Suprapubic skin (tissue), 4 donors: Measurements from ENCODE around the gene CTSD. TPM values are rescaled to one million over a fixed set of nuclear protein-coding genes. Genes with fewer than 3 reads are reported as not detected.

Experiments used
- DNase-seq, 2 donors: peaks; one replicate each; pipeline ENCODE4 v3.0.0-alpha.2; 2019; ENCODE audit warnings: low spot score in 2 of 2
- H3K27ac ChIP-seq: fragments of 200-600 bp; sonication (generic); one replicate; pipeline ENCODE4 v1.5.1; 2019
- H3K27me3 ChIP-seq: fragments of 200-600 bp; sonication (generic); one replicate; pipeline ENCODE4 v1.5.1; 2019
- H3K36me3 ChIP-seq: fragments of 200-600 bp; sonication (generic); one replicate; pipeline ENCODE4 v1.5.1; 2019
- H3K4me1 ChIP-seq: fragments of 200-600 bp; sonication (generic); one replicate; pipeline ENCODE4 v1.5.1; 2019
- H3K4me3 ChIP-seq: fragments of 200-600 bp; sonication (generic); one replicate; pipeline ENCODE4 v1.5.1; 2019; ENCODE audit warnings: mild to moderate bottlenecking
- H3K9me3 ChIP-seq: fragments of 200-600 bp; sonication (generic); one replicate; pipeline ENCODE4 v1.5.1; 2019
- EP300 ChIP-seq: sonication (generic); formaldehyde crosslinking; IDR thresholded peaks from one replicate; pipeline ENCODE4 v1.6.1; 2017; ENCODE audit warnings: antibody characterized with exemption
- POLR2A ChIP-seq, 2 donors: fragments of 450-650 bp; IDR thresholded peaks; one replicate each; pipeline ENCODE4 v1.6.1; 2017; ENCODE audit warnings: antibody characterized with exemption in 2 of 2, mild to moderate bottlenecking in 2 of 2, moderate library complexity in 2 of 2
- POLR2AphosphoS5 ChIP-seq, 3 donors: sonication (generic); formaldehyde crosslinking; IDR thresholded peaks; one replicate each; pipeline ENCODE4 v1.6.1; 2017; ENCODE audit warnings: antibody characterized with exemption in 3 of 3
- WGBS: methylation state at CpG from one replicate; pipeline ENCODE4 v1.1.5; 2018; 5-methylcytosine and 5-hydroxymethylcytosine counted together
- total RNA-seq, 4 donors: library from RNA; depleted of rRNA; stranded (reverse); fragments of >200 nt; gene quantifications; one replicate each; pipeline ENCODE4 v1.1.0, GENCODE V29; 2016
- TF ChIP-seq, protein P1 (sequence below), 2 donors: fragments of 200-600 bp in 1 of 2; fragments of 450-650 bp in 1 of 2; sonication (generic) in 1 of 2; IDR thresholded peaks; one replicate each; pipeline ENCODE4 v1.5.1; 2016 to 2019; ENCODE audit warnings: antibody characterized with exemption in 2 of 2, mild to moderate bottlenecking in 1 of 2, moderate library complexity in 1 of 2

CTSD gene
- total RNA-seq, 4 donors from 2014 or later: 319 to 596 (median 469) TPM

DNA sequence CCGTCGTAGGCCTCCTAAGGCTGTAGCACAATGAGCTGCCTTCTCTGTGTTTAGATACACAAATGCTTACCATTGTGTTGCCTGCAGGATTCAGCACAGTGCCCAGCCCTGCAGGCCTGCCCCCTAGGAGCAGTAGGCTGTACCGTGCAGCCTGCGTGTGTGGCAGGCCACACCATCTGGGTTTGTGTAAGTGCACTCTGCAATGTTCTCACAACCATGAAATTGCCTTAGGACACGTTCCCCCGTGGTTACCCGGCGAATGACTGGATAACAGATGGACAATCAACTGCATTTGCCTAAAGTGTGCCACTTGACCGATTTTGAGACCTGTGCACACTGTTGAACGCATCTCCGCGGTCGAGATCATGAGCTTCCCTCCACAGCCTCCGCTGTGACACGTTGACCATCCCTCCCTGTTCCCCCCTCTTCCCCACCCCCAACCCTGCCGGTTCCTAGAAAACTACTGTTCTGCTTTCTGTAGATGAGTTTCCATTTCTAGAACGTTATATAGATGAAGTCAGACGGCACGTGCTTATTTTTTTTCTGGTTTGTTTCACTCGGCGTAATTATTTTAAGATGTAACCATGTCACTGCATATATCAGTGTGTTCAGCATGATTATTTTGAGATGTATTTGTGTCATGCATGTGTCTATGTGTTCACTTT lies 22.2 kb upstream of the CTSD start:
- no peak for DNase-seq

GRCh38 chr11:1784761-1785650 lies 21.3 kb upstream of the CTSD start:
- no peak for DNase-seq
- no peak overlapping the region for H3K27ac ChIP-seq
- H3K27me3 ChIP-seq: no peaks in the 10 kb centered on the region
- WGBS: 90% methylated on average over 23 of the region's 23 CpGs
- no peak overlapping the region for H3K4me3 ChIP-seq
- H3K36me3 ChIP-seq: no peaks in the 10 kb centered on the region
- H3K9me3 ChIP-seq: no peaks in the 10 kb centered on the region
- TF ChIP-seq POLR2A (IDR thresholded peaks at IDR 0.05): no peak
- TF ChIP-seq POLR2AphosphoS5 (IDR thresholded peaks at IDR 0.05): no peak
- TF ChIP-seq EP300: no peak
- TF ChIP-seq, protein P1, sequence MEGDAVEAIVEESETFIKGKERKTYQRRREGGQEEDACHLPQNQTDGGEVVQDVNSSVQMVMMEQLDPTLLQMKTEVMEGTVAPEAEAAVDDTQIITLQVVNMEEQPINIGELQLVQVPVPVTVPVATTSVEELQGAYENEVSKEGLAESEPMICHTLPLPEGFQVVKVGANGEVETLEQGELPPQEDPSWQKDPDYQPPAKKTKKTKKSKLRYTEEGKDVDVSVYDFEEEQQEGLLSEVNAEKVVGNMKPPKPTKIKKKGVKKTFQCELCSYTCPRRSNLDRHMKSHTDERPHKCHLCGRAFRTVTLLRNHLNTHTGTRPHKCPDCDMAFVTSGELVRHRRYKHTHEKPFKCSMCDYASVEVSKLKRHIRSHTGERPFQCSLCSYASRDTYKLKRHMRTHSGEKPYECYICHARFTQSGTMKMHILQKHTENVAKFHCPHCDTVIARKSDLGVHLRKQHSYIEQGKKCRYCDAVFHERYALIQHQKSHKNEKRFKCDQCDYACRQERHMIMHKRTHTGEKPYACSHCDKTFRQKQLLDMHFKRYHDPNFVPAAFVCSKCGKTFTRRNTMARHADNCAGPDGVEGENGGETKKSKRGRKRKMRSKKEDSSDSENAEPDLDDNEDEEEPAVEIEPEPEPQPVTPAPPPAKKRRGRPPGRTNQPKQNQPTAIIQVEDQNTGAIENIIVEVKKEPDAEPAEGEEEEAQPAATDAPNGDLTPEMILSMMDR (IDR thresholded peaks at IDR 0.05): no peak
- peaks cover 3% of the 10 kb centered on the region for H3K4me1 ChIP-seq

More for the DNA sequence above, 22.2 kb upstream of the CTSD start:
- TF ChIP-seq POLR2A (IDR thresholded peaks at IDR 0.05) (no peak), POLR2AphosphoS5 (IDR thresholded peaks at IDR 0.05) (no peak), EP300 (no peak)
- TF ChIP-seq, protein P1 (IDR thresholded peaks at IDR 0.05): no peak
- Histone ChIP-seq H3K4me3 (no peak overlapping the region), H3K27ac (no peak overlapping the region), H3K4me1 (peaks cover 3% of the 10 kb centered on the region), H3K27me3 (no peaks in the 10 kb centered on the region), H3K9me3 (no peaks in the 10 kb centered on the region), H3K36me3 (no peaks in the 10 kb centered on the region)
- WGBS: 63% methylated on average over 21 of the region's 21 CpGs

DNA sequence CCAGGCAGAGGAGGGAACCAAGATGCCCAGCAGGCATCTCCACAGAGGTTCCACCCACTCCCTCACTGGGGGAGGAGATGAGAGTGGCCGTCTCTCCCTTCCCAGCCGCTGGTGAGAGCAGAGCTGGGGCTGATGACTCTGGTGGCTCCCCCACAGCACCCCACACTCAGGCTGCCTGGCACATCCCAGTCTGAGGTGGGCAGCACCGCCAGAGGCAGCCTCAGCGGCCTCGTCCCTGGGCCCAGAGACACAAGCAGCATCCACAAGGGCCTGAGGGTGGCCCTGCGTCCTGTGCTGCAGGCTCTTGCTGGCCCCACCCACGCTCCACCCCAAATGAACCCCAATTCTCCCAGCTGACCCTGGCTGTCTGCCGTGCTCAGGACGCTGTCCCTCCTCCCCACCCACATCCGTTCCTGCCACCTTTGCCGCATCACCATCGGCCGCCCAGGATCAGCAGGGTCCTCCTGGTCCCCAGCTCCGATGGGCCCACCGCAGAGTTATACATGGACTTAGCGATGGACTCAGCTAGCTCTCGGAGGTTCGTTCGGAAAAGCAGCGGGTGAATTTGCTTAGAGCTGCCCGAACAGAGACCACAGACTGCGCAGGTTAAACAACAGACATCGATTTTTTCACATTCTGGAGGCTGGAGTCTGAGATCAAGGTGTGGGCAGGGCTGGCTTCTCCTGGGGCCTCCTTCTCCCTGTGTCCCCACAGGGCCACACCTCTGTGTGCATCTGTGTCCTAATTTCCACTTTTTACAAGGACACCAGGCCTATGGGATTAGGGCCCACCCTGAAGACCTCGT lies 20.2 kb upstream of the CTSD start:
- no peaks in the 10 kb centered on the region for H3K9me3 ChIP-seq
- H3K36me3 ChIP-seq: no peaks in the 10 kb centered on the region
- peak in 1 of 2 donors; percentile 60 for DNase-seq
- H3K4me3 ChIP-seq: no peak overlapping the region
- peaks cover 3% of the 10 kb centered on the region for H3K27me3 ChIP-seq
- H3K27ac ChIP-seq: no peak overlapping the region
- 80% methylated on average over 20 of the region's 24 CpGs for WGBS
- no peak for TF ChIP-seq POLR2A (IDR thresholded peaks at IDR 0.05)
- no peak for TF ChIP-seq POLR2AphosphoS5 (IDR thresholded peaks at IDR 0.05)
- no peak for TF ChIP-seq EP300
- TF ChIP-seq, protein P1 (IDR thresholded peaks at IDR 0.05): no peak
- H3K4me1 ChIP-seq: peaks cover 3% of the 10 kb centered on the region

DNA sequence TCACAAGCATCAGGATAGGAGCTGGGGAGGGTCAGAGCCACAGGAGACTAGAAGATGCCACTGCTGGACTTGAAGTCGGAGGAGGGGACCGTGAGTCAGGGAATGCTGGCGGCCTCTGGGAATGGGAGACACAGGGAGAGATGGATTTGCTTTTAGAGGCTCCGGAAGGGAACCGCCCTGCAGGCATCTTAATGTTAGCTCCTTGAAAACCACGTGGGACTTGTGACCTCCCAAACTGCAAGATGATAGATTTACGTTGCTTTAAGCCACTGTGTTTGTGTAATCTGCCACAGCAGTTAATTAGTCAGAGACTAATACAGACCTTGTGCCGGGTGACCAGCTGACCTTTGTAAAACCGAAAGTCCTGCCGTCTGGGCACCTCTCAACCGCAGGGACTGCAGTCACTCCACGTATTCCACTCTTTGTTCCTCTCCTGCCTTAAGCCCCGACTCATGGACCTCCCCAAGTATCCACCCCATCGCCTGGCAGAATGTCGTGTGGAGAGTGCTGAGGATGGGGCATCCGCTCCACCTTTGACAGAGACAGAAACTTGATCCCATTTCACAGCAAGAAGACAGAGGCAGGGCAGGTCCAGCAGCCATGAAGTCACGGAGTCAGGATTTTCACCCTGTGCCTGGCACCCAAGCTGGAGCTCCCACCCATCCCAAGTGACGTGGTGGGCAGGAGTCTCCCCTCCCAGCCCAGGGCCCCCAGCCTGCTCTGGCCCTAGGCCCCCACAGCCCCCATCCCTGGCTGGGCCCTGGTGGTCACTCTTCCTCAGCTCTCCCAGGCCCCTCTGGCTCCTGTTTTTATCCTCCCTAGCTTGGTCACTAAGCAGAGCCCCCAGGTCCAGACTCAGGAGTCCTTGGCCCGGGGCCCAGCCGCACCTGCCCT lies 19.4 kb upstream of the CTSD start:
- 83% methylated on average over 20 of the region's 20 CpGs for WGBS
- no peak overlapping the region for H3K27ac ChIP-seq
- TF ChIP-seq EP300 (no peak), POLR2A (IDR thresholded peaks at IDR 0.05) (no peak), POLR2AphosphoS5 (IDR thresholded peaks at IDR 0.05) (no peak)
- TF ChIP-seq, protein P1 (IDR thresholded peaks at IDR 0.05): no peak

More for the DNA sequence above, 19.4 kb upstream of the CTSD start:
- peak in 1 of 2 donors; percentile 57 for DNase-seq
- Histone ChIP-seq H3K4me1 (peaks cover 5% of the 10 kb centered on the region), H3K4me3 (no peak overlapping the region), H3K36me3 (no peaks in the 10 kb centered on the region), H3K9me3 (no peaks in the 10 kb centered on the region), H3K27me3 (peaks cover 3% of the 10 kb centered on the region)
